ENCODE data around the gene ABL1.
"Not testable (repeated sequence)": the region's sequence is repeated elsewhere in the genome, so short reads cannot be mapped to it uniquely, and the experiment has no call there.

ABL1 gene

GRCh38 chr9:130846487-130847305 lies 11.6 kb downstream of the ABL1 start:
- TF ChIP-seq, protein P1, sequence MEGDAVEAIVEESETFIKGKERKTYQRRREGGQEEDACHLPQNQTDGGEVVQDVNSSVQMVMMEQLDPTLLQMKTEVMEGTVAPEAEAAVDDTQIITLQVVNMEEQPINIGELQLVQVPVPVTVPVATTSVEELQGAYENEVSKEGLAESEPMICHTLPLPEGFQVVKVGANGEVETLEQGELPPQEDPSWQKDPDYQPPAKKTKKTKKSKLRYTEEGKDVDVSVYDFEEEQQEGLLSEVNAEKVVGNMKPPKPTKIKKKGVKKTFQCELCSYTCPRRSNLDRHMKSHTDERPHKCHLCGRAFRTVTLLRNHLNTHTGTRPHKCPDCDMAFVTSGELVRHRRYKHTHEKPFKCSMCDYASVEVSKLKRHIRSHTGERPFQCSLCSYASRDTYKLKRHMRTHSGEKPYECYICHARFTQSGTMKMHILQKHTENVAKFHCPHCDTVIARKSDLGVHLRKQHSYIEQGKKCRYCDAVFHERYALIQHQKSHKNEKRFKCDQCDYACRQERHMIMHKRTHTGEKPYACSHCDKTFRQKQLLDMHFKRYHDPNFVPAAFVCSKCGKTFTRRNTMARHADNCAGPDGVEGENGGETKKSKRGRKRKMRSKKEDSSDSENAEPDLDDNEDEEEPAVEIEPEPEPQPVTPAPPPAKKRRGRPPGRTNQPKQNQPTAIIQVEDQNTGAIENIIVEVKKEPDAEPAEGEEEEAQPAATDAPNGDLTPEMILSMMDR (IDR thresholded peaks at IDR 0.05; ENCODE audit: low read length, missing control alignments), result no peak
- peak; percentile 83 for DNase-seq (ENCODE audit: low read depth)
- H3K4me3 ChIP-seq (replicated peaks; ENCODE audit: low read depth, low read length), result peak overlapping the region; percentile 40

DNA sequence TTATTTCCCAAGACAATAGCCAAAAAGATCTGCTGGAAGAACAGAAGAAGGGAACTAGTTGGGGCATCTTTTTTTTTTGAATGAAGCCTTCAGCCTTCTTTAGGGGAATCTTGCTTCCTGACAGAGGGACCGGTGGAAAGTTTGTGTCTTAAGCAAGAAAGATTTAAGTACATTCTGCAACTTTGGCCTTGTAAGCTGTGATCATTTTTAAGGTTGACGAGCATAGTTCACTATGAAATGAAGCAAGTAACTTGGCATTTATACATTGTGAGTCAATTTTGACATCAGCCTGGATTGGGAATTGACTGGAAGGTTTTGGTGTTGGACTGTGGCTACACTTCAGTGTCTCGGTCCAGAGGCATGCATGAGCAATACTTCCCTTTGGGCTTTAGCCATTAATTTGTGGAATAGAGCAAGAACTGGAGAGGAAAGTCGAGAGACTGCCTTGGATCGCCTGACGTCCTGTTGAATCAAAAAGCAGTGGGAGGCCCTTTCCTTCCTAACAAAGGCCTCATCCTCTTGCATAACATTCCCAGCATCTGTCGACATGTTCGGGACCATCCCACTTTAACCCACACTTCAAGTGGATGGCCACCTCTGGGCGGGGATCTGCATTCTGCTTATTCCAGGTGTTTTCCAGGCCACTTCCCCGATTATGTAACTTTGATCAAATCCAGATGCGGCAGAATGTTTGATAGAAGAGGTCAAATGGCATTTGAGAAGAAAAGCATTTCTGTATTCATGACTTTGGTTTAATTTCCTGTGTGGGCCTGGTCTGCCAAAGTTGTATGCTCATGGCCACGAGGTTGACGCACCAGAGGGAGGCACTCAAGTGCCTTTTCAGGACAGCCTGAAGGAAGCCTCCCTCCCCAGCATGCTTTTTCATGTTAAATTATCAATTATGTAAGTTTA lies 12.5 kb downstream of the ABL1 start:
- peak; percentile 100 for DNase-seq (ENCODE audit: low read depth)
- TF ChIP-seq, protein P1 (IDR thresholded peaks at IDR 0.05; ENCODE audit: low read length, missing control alignments), result peak; percentile 38
- peak overlapping the region; percentile 40 for H3K4me3 ChIP-seq (replicated peaks; ENCODE audit: low read depth, low read length)

- not testable (repeated sequence) for DNase-seq (ENCODE audit: low read depth); H3K4me3 ChIP-seq (replicated peaks; ENCODE audit: low read depth, low read length)
These were observed 13.5 kb downstream of the ABL1 start for GRCh38 chr9:130848514-130848913.

DNA sequence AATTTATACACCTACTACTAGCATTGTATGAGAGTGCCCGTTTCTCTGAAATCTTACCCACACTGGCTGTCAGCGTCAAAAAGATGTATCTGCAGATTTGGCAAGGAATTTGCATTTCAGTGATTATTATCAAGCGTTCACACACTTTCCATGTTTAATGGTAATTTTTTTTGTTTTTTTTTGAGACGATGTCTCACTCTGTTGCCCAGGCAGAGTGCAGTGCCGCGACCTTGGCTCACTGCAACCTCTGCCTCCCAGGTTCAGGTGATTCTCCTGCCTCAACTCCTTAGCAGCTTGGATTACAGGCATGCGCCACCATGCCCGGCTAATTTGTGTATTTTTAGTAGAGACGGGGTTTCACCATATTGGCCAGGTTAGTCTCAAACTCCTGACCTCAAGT lies 14.3 kb downstream of the ABL1 start:
- no peak for DNase-seq (ENCODE audit: low read depth)
- TF ChIP-seq, protein P1 (IDR thresholded peaks at IDR 0.05; ENCODE audit: low read length, missing control alignments), result no peak
- H3K4me3 ChIP-seq (replicated peaks; ENCODE audit: low read depth, low read length), result no peak overlapping the region

DNA sequence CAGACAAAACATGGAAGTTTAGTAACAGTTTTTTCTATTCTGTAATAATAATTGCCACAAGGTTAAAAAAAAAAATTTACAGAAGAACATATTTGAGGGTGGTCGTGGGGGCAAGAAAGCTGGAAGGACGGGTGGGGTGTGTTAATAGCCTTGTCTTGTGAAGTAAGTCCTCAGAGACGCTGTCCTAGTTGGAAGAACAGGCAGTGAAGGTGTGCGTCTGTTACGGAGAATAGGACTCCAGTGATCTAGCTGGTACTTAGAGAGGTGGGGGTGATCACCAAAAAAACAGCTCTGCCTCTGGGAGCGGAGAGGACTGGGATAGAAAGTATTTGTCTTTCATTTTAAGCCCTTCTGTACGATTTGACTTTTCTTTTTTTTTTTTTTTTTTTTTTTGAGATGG lies 17.7 kb downstream of the ABL1 start:
- no peak for DNase-seq (ENCODE audit: low read depth)
- TF ChIP-seq, protein P1 (IDR thresholded peaks at IDR 0.05; ENCODE audit: low read length, missing control alignments), result no peak
- H3K4me3 ChIP-seq (replicated peaks; ENCODE audit: low read depth, low read length), result no peak overlapping the region

GRCh38 chr9:130854092-130854491 lies 19.0 kb downstream of the ABL1 start:
- TF ChIP-seq, protein P1 (IDR thresholded peaks at IDR 0.05; ENCODE audit: low read length, missing control alignments), result no peak
- DNase-seq (ENCODE audit: low read depth), result no peak
- no peak overlapping the region for H3K4me3 ChIP-seq (replicated peaks; ENCODE audit: low read depth, low read length)

- no peak for DNase-seq (ENCODE audit: low read depth)
- TF ChIP-seq, protein P1 (IDR thresholded peaks at IDR 0.05; ENCODE audit: low read length, missing control alignments), result no peak
- no peak overlapping the region for H3K4me3 ChIP-seq (replicated peaks; ENCODE audit: low read depth, low read length)
These were observed 19.8 kb downstream of the ABL1 start for GRCh38 chr9:130854835-130855234.

Data from fibroblast of pulmonary artery (primary cell).